ENCODE measurements around the gene TBCE. TPM values are rescaled to one million over a fixed set of nuclear protein-coding genes. Genes with fewer than 3 reads are reported as not detected.
"Not testable (repeated sequence)": the region's sequence is repeated elsewhere in the genome, so short reads cannot be mapped to it uniquely, and the experiment has no call there.

Gene TBCE
- total and polyA plus RNA-seq, 2 experiments from 2014 or later = 23.3 to 35.3 TPM

DNA sequence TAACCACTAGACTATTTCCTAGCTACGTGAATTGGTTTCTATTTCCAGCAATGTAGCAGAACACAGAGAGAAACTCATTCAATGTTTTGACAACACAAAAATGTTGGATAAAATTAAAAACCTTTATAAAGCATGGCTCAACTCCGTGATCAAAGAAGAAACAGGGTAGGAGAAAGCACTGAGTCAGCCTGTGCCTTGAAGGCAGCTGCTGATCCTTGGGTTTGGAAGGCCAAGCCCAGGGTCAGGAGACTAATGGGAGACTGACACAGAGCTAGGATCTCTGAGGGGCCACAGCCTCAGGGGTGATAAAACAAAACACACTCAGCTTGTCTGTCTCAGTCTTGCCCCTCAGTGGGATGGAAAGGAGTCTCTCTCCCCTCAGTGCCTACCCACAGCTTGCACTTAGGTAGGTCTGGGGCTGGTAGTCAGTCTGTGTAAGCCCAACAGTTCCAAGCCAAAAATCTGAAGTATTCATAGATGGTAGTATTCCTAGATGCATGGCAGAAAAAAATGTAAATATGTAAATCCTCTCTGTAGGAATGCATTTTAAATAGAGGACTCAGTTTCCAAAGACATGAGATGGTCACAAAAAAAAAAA lies 83.8 kb downstream of the TBCE start:
- DNase-seq = no peak
- no peaks in the 10 kb centered on the region for H3K4me1 ChIP-seq (ENCODE audit: insufficient read depth)
- no peak overlapping the region for H2AFZ ChIP-seq
- in situ Hi-C loops (cut with MboI) = no loop called here
- H3K9me3 ChIP-seq (ENCODE audit: low read depth) = no peaks in the 10 kb centered on the region
- no peak overlapping the region for H3K27ac ChIP-seq
- peaks cover 29% of the 10 kb centered on the region for H3K36me3 ChIP-seq (ENCODE audit: low read depth)
- TF ChIP-seq EZH2 (IDR thresholded peaks at IDR 0.05; ENCODE audit: insufficient read depth, poor library complexity, severe bottlenecking) (no peak), EZH2phosphoT487 (IDR thresholded peaks at IDR 0.05; ENCODE audit: insufficient read depth, low read depth) (no peak)
- H3K79me2 ChIP-seq (ENCODE audit: insufficient read depth) = no peaks in the 10 kb centered on the region
- no peaks in the 10 kb centered on the region for H3K27me3 ChIP-seq (replicated peaks; ENCODE audit: insufficient read depth)
- H4K20me1 ChIP-seq (ENCODE audit: insufficient read depth) = no peaks in the 10 kb centered on the region
- no peak overlapping the region for H3K4me2 ChIP-seq (ENCODE audit: unreplicated experiment)
- no peaks in the 10 kb centered on the region for H3K9me2 ChIP-seq (ENCODE audit: insufficient read depth)
- H3K9ac ChIP-seq = no peak overlapping the region
- WGBS, 2 experiments (ENCODE audit: low coverage in 1 of 2, low lambda C conversion rate in 2 of 2, missing lambda C conversion rate in 2 of 2) = 88% methylated on average over 2 of the region's 2 CpGs
- no peaks in the 10 kb centered on the region for H3F3A ChIP-seq (ENCODE audit: insufficient read depth)
- no peak overlapping the region for H3K4me3 ChIP-seq

DNA sequence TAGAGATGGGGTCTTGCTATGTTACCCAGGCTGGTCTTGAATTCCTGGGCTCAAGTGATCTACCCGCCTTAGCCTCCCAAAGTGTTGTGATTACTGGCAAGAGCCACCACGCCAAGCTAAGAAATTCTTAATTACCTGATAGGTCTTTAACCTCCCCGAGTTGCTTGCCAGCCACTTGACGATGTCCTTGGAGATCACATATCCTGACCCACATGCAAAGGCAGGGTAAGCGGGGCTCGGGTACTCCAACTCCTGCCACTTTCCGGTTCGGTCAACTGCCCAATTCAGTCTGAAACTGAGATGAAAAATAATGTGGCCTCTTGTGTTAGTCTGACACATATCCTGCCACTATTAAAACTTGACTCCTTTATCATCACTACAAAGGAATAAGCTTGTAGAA lies 86.8 kb downstream of the TBCE start:
- Histone ChIP-seq H2AFZ (no peak overlapping the region), H3K79me2 (ENCODE audit: insufficient read depth) (no peaks in the 10 kb centered on the region), H3K4me3 (no peak overlapping the region), H3K27ac (no peak overlapping the region), H4K20me1 (ENCODE audit: insufficient read depth) (no peaks in the 10 kb centered on the region), H3K4me2 (ENCODE audit: unreplicated experiment) (no peak overlapping the region), H3K4me1 (ENCODE audit: insufficient read depth) (no peaks in the 10 kb centered on the region), H3K27me3 (replicated peaks; ENCODE audit: insufficient read depth) (no peaks in the 10 kb centered on the region), H3K9me2 (ENCODE audit: insufficient read depth) (no peaks in the 10 kb centered on the region), H3K36me3 (ENCODE audit: low read depth) (peaks cover 15% of the 10 kb centered on the region; the same call in 1 of the 2 replicates), H3K9ac (no peak overlapping the region), H3F3A (ENCODE audit: insufficient read depth) (no peaks in the 10 kb centered on the region), H3K9me3 (ENCODE audit: low read depth) (no peaks in the 10 kb centered on the region)
- in situ Hi-C loops (cut with MboI) = no loop called here
- no peak for DNase-seq
- WGBS, 2 experiments (ENCODE audit: low coverage in 1 of 2, low lambda C conversion rate in 2 of 2, missing lambda C conversion rate in 2 of 2) = 91 to 96% methylated on average over 8 of the region's 8 CpGs
- no peak for TF ChIP-seq EZH2 (IDR thresholded peaks at IDR 0.05; ENCODE audit: insufficient read depth, poor library complexity, severe bottlenecking)
- no peak for TF ChIP-seq EZH2phosphoT487 (IDR thresholded peaks at IDR 0.05; ENCODE audit: insufficient read depth, low read depth)

DNA sequence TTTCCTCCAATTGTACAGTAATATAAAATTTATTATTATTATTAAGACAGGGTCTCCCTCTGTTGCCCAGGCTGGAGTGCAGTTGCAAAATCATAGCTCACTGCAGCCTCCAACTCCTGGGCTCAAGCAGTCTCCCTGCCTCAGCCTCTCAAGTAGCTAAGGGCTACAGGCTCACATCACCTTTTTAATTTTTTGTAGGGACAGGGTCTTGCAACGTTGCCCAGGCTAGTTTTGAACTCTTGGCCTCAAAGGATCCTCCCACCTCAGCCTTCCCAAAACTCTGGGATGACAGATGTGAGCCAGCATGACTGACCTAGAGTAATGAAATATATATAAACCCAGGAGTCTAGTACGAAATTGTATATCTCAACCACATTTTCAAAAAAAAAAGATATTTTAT lies 87.9 kb downstream of the TBCE start:
- in situ Hi-C loops (cut with MboI) = no loop called here
- H3K4me2 ChIP-seq (ENCODE audit: unreplicated experiment) = no peak overlapping the region
- no peaks in the 10 kb centered on the region for H3K9me3 ChIP-seq (ENCODE audit: low read depth)
- no peaks in the 10 kb centered on the region for H3K9me2 ChIP-seq (ENCODE audit: insufficient read depth)
- no peaks in the 10 kb centered on the region for H4K20me1 ChIP-seq (ENCODE audit: insufficient read depth)
- no peak overlapping the region for H3K9ac ChIP-seq
- DNase-seq = no peak
- no peaks in the 10 kb centered on the region for H3K27me3 ChIP-seq (replicated peaks; ENCODE audit: insufficient read depth)
- H3K4me1 ChIP-seq (ENCODE audit: insufficient read depth) = no peaks in the 10 kb centered on the region
- no peaks in the 10 kb centered on the region for H3F3A ChIP-seq (ENCODE audit: insufficient read depth)
- no peaks in the 10 kb centered on the region for H3K79me2 ChIP-seq (ENCODE audit: insufficient read depth)
- TF ChIP-seq EZH2phosphoT487 (IDR thresholded peaks at IDR 0.05; ENCODE audit: insufficient read depth, low read depth) = no peak
- TF ChIP-seq EZH2 (IDR thresholded peaks at IDR 0.05; ENCODE audit: insufficient read depth, poor library complexity, severe bottlenecking) = no peak
- no peak overlapping the region for H3K4me3 ChIP-seq
- H3K27ac ChIP-seq = no peak overlapping the region
- H3K36me3 ChIP-seq (ENCODE audit: low read depth) = peaks cover 8% of the 10 kb centered on the region; the same call in 1 of the 2 replicates
- no peak overlapping the region for H2AFZ ChIP-seq
- WGBS, 2 experiments (ENCODE audit: low coverage in 1 of 2, low lambda C conversion rate in 2 of 2, missing lambda C conversion rate in 2 of 2) = 71 to 82% methylated on average over 2 of the region's 2 CpGs

DNA sequence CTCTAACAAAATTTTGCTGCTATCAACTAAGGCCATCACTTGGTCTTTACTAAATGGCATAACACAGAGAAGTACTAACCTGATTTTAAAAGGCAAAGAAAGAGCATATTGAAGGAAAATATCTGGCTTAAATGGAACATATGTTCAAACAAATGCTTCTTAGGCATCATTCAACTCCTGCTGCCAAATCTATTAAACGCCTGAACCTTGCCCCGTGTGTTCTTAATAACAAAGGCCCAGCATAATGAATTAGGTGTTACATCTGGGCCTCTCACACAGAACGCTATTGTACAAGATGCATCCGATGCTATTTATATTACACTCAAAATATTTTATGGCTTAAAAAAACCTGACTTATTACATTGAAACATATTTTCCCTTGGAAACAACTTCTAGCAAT lies 88.6 kb downstream of the TBCE start:
- no peaks in the 10 kb centered on the region for H3K9me3 ChIP-seq (ENCODE audit: low read depth)
- H3K4me2 ChIP-seq (ENCODE audit: unreplicated experiment) = no peak overlapping the region
- DNase-seq = no peak
- H3K27ac ChIP-seq = no peak overlapping the region
- no peak overlapping the region for H3K4me3 ChIP-seq
- no peaks in the 10 kb centered on the region for H3K9me2 ChIP-seq (ENCODE audit: insufficient read depth)
- H3K27me3 ChIP-seq (replicated peaks; ENCODE audit: insufficient read depth) = no peaks in the 10 kb centered on the region
- no peak overlapping the region for H2AFZ ChIP-seq
- H3K36me3 ChIP-seq (ENCODE audit: low read depth) = peaks cover 1% of the 10 kb centered on the region; the same call in 1 of the 2 replicates
- no peaks in the 10 kb centered on the region for H3F3A ChIP-seq (ENCODE audit: insufficient read depth)
- 35 to 42% methylated on average over 4 of the region's 4 CpGs for WGBS, 2 experiments (ENCODE audit: low coverage in 1 of 2, low lambda C conversion rate in 2 of 2, missing lambda C conversion rate in 2 of 2)
- H3K9ac ChIP-seq = no peak overlapping the region
- in situ Hi-C loops (cut with MboI) = no loop called here
- H3K79me2 ChIP-seq (ENCODE audit: insufficient read depth) = no peaks in the 10 kb centered on the region
- no peaks in the 10 kb centered on the region for H4K20me1 ChIP-seq (ENCODE audit: insufficient read depth)
- TF ChIP-seq EZH2phosphoT487 (IDR thresholded peaks at IDR 0.05; ENCODE audit: insufficient read depth, low read depth) (no peak), EZH2 (IDR thresholded peaks at IDR 0.05; ENCODE audit: insufficient read depth, poor library complexity, severe bottlenecking) (no peak)
- H3K4me1 ChIP-seq (ENCODE audit: insufficient read depth) = no peaks in the 10 kb centered on the region

DNA sequence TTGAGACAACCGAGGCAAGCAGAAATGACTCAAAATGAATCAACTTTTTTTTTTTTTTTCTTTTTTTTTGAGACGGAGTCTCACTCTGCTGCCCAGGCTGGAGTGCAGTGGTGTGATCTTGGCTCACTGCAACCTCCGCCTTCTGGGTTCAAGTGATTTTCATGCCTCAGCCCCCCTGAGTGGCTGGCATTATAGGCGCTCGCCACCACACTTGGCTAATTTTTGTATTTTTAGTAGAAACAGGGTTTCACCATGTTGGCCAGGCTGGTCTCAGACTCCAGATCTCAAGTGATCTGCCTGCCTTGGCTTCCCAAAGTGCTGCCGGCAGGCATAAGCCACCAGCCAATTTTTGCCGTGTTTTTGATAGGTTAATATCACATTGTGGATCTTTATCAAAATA lies 90.6 kb downstream of the TBCE start:
- H3K27me3 ChIP-seq (replicated peaks; ENCODE audit: insufficient read depth); H3K4me1 ChIP-seq (ENCODE audit: insufficient read depth); H3K27ac ChIP-seq; H3K4me3 ChIP-seq; H3K9ac ChIP-seq; H3K9me3 ChIP-seq (ENCODE audit: low read depth); H3K9me2 ChIP-seq (ENCODE audit: insufficient read depth); DNase-seq; H3K79me2 ChIP-seq (ENCODE audit: insufficient read depth); H3K4me2 ChIP-seq (ENCODE audit: unreplicated experiment); in situ Hi-C loops (cut with MboI); H3K36me3 ChIP-seq (ENCODE audit: low read depth); H2AFZ ChIP-seq; H4K20me1 ChIP-seq (ENCODE audit: insufficient read depth); H3F3A ChIP-seq (ENCODE audit: insufficient read depth): not testable (repeated sequence)
- 96 to 97% methylated on average over 7 of the region's 7 CpGs for WGBS, 2 experiments (ENCODE audit: low coverage in 1 of 2, low lambda C conversion rate in 2 of 2, missing lambda C conversion rate in 2 of 2)
